Forelimb muscle (tissue), 1 donor: Measurements from ENCODE around the gene NLK. TPM values are rescaled to one million over a fixed set of nuclear protein-coding genes. Genes with fewer than 3 reads are reported as not detected.
"Not testable (repeated sequence)": the region's sequence is repeated elsewhere in the genome, so short reads cannot be mapped to it uniquely, and the experiment has no call there.

Source experiments
- DNase-seq: peaks from one replicate; pipeline ENCODE4 v3.0.0-alpha.2; 2013; ENCODE audit warnings: low read depth
- polyA plus RNA-seq: library from polyadenylated mRNA; unstranded; fragments of 120-200 nt; gene quantifications from one replicate; pipeline ENCODE4 v1.2.1, GENCODE V29; 2013; ENCODE audit not compliant: insufficient read length

Gene NLK
- polyA plus RNA-seq, 1 donor: 8.4 TPM

GRCh38 chr17:28155405-28155804 is 112.9 kb downstream of the NLK start:
- DNase-seq: not testable (repeated sequence)

- no peak for DNase-seq
Measured at GRCh38 chr17:28159004-28159403, 116.5 kb downstream of the NLK start.

- DNase-seq: no peak
Measured at GRCh38 chr17:28159924-28160323, 117.4 kb downstream of the NLK start.

GRCh38 chr17:28160610-28161009 is 118.1 kb downstream of the NLK start:
- no peak for DNase-seq

GRCh38 chr17:28161311-28161710 is 118.8 kb downstream of the NLK start:
- no peak for DNase-seq

- no peak for DNase-seq
Measured at GRCh38 chr17:28166478-28166877, 124.0 kb downstream of the NLK start.

- no peak for DNase-seq
Measured at GRCh38 chr17:28169621-28170349, 127.3 kb downstream of the NLK start.

GRCh38 chr17:28170771-28171170 is 128.3 kb downstream of the NLK start:
- DNase-seq: no peak

GRCh38 chr17:28173031-28173561 is 130.6 kb downstream of the NLK start:
- no peak for DNase-seq

GRCh38 chr17:28173801-28174200 is 131.3 kb downstream of the NLK start:
- no peak for DNase-seq

- no peak for DNase-seq
Measured at GRCh38 chr17:28174352-28175046, 132.0 kb downstream of the NLK start.

GRCh38 chr17:28177351-28177750 is 134.9 kb downstream of the NLK start:
- DNase-seq: no peak

- DNase-seq: no peak
Measured at GRCh38 chr17:28178800-28179199, 136.3 kb downstream of the NLK start.

- DNase-seq: no peak
Measured at GRCh38 chr17:28180449-28180848, 138.0 kb downstream of the NLK start.

- no peak for DNase-seq
Measured at GRCh38 chr17:28181568-28181967, 139.1 kb downstream of the NLK start.

- DNase-seq: no peak
Measured at GRCh38 chr17:28182559-28182958, 140.1 kb downstream of the NLK start.

GRCh38 chr17:28185658-28186057 is 143.2 kb downstream of the NLK start:
- DNase-seq: no peak

GRCh38 chr17:28186472-28186871 is 144.0 kb downstream of the NLK start:
- DNase-seq: not testable (repeated sequence)

- DNase-seq: no peak
Measured at GRCh38 chr17:28187931-28188330, 145.5 kb downstream of the NLK start.

GRCh38 chr17:28188841-28189263 is 146.4 kb downstream of the NLK start:
- DNase-seq: no peak

- DNase-seq: no peak
Measured at GRCh38 chr17:28189667-28190066, 147.2 kb downstream of the NLK start.

GRCh38 chr17:28191018-28191417 is 148.5 kb downstream of the NLK start:
- DNase-seq: no peak

GRCh38 chr17:28193241-28193640 is 150.8 kb downstream of the NLK start:
- no peak for DNase-seq
